ENCODE measurements around the gene C19orf25.
"Not testable (repeated sequence)": the region's sequence is repeated elsewhere in the genome, so short reads cannot be mapped to it uniquely, and the experiment has no call there.

The C19orf25 gene

GRCh38 chr19:1524287-1524971 is 45.4 kb upstream of the C19orf25 start:
- TF ChIP-seq CTCF (IDR thresholded peaks at IDR 0.05; ENCODE audit: low read depth, low read length, missing control alignments), result no peak
- H3K4me3 ChIP-seq (replicated peaks; ENCODE audit: low read depth, low read length), result no peak overlapping the region
- no peak for DNase-seq (ENCODE audit: extremely low read depth, low read depth)

DNA sequence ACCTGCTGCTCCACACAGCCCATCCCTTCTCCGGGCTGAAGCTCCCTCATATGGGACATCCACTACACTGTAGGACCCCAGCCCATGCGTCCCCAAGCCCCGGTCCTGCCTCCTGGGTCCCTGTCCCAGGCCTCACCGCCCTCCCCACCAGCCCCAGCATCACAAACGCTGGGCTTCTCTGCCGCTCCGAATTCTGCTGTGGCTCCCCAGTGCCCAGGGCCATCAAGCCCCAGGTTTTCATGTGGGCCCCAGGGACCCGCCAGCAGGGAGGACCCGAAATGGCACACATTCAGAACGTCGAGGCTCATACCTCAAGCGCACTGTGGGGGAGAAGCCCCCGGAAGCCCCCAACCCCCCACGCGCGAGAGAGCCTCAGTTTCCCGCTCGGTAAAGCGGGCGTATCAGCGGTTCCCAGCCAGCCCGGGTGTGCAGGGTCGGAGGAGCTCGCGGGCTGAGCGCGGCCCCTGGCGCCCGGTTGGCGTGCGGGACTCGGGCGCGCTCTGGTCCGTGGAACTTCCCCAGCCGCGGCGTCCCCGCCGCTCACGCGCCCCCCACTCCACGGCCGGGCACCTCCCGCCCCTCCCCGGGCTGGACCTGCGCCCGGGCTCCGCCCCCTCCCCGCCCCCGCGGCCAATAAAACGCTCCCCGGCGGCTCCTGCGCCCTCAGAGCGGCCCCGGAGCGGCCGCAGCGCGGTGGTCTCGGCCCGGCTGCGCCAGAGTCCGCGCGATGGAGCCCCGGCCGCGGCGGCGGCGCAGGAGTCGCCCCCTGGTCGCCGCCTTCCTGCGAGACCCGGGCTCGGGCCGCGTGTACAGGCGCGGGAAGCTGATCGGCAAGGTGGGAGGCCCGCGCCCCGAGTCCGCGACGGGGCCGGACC is 44.6 kb upstream of the C19orf25 start, which contains the start of gene PLK5:
TSS of gene PLK5 (plus strand) at position 666 of the 875 bp plus-strand sequence. CDS start 2,920 bp downstream, outside the sequence.
- no peak for TF ChIP-seq CTCF (IDR thresholded peaks at IDR 0.05; ENCODE audit: low read depth, low read length, missing control alignments)
- H3K4me3 ChIP-seq (replicated peaks; ENCODE audit: low read depth, low read length), result no peak within 1 kb of the TSS
- no peak for DNase-seq (ENCODE audit: extremely low read depth, low read depth)

DNA sequence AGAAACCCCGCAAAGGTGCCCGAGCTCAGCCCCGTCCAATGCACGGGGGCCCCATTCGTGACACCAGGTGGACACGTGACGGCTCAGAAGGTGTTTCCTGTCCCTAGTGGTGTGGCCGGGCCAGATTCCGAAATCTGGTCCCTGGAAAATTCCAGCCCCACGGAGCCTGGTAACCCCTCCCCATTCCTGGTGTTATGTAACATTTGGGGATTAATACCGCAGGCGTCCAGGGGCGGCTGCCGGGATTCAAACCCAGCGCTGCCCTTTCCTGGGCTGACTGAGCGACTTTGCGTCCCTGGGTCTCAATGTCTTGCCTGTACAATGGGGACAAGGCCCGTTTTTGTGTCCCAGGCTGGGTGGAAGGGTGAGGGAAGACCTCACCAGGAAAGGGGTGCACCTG is 43.8 kb upstream of the C19orf25 start:
- DNase-seq (ENCODE audit: extremely low read depth, low read depth), result no peak

GRCh38 chr19:1522061-1522460 is 43.0 kb upstream of the C19orf25 start:
- TF ChIP-seq CTCF (IDR thresholded peaks at IDR 0.05; ENCODE audit: low read depth, low read length, missing control alignments), result no peak
- DNase-seq (ENCODE audit: extremely low read depth, low read depth), result no peak
- no peak overlapping the region for H3K4me3 ChIP-seq (replicated peaks; ENCODE audit: low read depth, low read length)

More for the DNA sequence above, 43.8 kb upstream of the C19orf25 start:
- no peak for TF ChIP-seq CTCF (IDR thresholded peaks at IDR 0.05; ENCODE audit: low read depth, low read length, missing control alignments)
- H3K4me3 ChIP-seq (replicated peaks; ENCODE audit: low read depth, low read length), result no peak overlapping the region

- no peak for TF ChIP-seq CTCF (IDR thresholded peaks at IDR 0.05; ENCODE audit: low read depth, low read length, missing control alignments)
- no peak for DNase-seq (ENCODE audit: extremely low read depth, low read depth)
These were observed 42.6 kb upstream of the C19orf25 start for GRCh38 chr19:1521636-1522035.

DNA sequence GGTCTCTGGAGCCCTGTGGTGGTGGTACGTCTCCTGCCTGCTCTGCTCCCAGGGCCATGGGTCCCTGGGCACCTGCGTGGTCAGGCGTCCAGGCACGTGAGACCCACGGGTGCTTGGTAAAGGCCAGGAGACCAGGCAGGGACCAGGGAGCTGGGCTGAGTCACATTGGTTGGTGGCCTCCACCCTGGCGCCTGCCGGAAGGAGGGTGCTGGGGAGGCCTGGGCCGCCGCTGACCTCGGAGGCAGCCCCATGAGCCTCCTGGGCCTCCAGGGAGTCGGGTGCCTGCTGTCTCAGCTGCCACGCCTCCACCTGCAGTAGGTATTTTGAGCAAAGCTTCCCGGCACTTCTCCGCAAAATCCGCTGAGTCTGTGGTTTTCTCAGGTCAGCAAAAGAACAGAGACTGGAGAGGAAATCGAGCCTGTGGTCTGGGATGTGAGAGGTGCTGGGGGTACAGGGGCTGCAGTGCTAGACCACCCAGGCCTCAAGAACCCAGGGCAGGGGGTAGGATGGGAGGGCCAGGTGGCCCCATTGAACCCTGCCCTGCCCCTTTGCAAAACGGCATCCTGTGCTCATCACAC is 41.3 kb upstream of the C19orf25 start:
- no peak for DNase-seq (ENCODE audit: extremely low read depth, low read depth)
- H3K4me3 ChIP-seq (replicated peaks; ENCODE audit: low read depth, low read length), result no peak overlapping the region
- TF ChIP-seq CTCF (IDR thresholded peaks at IDR 0.05; ENCODE audit: low read depth, low read length, missing control alignments), result no peak

More at GRCh38 chr19:1521636-1522035, 42.6 kb upstream of the C19orf25 start:
- H3K4me3 ChIP-seq (replicated peaks; ENCODE audit: low read depth, low read length), result no peak overlapping the region

DNA sequence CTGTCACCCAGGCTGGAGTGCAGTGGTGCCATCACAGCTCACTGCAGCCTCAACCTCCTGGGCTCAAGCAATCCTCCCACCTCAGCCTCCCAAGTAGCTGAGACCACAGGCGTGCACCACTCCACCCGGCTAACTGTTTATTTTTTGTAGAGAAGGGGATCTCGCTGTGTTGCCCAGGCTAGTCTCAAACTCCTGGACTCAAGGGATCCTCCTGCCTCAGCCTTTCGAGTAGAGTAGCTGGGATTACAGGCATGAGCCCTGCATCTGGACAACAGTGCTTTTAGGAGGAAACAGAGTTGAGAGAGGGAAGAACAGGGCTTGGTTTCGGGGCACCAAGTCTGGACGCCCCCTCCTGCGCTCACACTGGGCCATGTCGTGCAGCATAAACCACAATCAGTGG is 40.8 kb upstream of the C19orf25 start:
- DNase-seq (ENCODE audit: extremely low read depth, low read depth); H3K4me3 ChIP-seq (replicated peaks; ENCODE audit: low read depth, low read length): not testable (repeated sequence)
